ENCODE results near the gene SGCD.

Gene SGCD

DNA sequence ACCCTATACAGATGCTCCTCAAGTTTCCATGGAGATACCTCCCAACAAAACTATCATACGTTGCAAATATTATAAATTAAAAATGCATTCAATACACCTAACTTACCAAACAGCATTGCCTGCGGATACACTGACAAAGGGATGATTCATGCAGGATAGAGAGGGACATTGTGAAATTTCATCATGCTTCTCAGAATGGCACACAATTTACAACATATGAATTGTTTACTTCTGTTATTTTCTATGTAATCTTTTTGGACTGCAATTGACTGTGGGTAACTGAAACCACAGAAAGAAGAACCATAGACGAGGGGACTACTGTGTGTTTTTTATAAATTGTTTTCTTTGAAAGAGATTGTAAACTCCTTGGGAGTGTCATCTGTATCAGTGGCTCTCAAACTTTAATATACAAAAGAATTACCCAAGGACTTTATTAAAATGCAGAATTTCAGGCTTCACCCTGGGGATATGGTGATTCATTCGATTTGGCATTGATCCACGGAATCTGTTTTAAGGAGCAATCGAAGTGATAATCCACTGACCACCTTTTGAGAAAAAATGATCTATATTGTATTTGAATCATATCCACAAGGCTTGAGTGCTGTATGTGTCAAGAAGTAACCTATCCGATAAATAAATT, 146.4 kb downstream of the SGCD start:
- TF ChIP-seq POLR2AphosphoS5 (IDR thresholded peaks at IDR 0.05; ENCODE audit: low read depth, low read length) = no peak
- TF ChIP-seq SIN3A (IDR thresholded peaks at IDR 0.05; ENCODE audit: borderline replicate concordance, insufficient read depth, low read length) = no peak
- no peak for TF ChIP-seq FOXP2 (optimal IDR thresholded peaks at IDR 0.05; ENCODE audit: borderline replicate concordance, extremely low read depth, extremely low read length, insufficient read depth)

DNA sequence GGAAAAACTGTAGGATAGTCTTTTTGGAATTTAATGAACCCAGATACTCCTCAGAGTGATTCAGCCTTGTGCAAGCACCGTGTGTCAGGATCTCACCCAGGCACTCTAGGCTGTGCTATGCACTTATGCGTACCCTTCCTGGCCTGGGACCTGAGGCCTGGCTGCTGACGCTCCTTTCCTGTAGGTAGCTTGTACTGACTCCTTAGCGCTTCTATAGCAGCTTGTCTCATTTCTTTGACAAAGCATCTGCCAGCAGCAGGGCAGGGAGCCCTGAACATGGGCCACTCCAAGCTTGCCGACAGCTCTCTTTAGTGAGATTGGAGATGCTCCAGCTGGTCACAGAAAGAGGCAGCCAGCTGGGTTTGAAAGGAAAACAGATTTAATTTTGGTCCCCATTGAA, 147.3 kb downstream of the SGCD start:
- TF ChIP-seq SIN3A (IDR thresholded peaks at IDR 0.05; ENCODE audit: borderline replicate concordance, insufficient read depth, low read length) (no peak), TAF1 (IDR thresholded peaks at IDR 0.05; ENCODE audit: borderline replicate concordance, insufficient read depth, low read length) (no peak), FOXP2 (optimal IDR thresholded peaks at IDR 0.05; ENCODE audit: borderline replicate concordance, extremely low read depth, extremely low read length, insufficient read depth) (no peak), POLR2AphosphoS5 (IDR thresholded peaks at IDR 0.05; ENCODE audit: low read depth, low read length) (no peak)
- TF ChIP-seq, protein P1, sequence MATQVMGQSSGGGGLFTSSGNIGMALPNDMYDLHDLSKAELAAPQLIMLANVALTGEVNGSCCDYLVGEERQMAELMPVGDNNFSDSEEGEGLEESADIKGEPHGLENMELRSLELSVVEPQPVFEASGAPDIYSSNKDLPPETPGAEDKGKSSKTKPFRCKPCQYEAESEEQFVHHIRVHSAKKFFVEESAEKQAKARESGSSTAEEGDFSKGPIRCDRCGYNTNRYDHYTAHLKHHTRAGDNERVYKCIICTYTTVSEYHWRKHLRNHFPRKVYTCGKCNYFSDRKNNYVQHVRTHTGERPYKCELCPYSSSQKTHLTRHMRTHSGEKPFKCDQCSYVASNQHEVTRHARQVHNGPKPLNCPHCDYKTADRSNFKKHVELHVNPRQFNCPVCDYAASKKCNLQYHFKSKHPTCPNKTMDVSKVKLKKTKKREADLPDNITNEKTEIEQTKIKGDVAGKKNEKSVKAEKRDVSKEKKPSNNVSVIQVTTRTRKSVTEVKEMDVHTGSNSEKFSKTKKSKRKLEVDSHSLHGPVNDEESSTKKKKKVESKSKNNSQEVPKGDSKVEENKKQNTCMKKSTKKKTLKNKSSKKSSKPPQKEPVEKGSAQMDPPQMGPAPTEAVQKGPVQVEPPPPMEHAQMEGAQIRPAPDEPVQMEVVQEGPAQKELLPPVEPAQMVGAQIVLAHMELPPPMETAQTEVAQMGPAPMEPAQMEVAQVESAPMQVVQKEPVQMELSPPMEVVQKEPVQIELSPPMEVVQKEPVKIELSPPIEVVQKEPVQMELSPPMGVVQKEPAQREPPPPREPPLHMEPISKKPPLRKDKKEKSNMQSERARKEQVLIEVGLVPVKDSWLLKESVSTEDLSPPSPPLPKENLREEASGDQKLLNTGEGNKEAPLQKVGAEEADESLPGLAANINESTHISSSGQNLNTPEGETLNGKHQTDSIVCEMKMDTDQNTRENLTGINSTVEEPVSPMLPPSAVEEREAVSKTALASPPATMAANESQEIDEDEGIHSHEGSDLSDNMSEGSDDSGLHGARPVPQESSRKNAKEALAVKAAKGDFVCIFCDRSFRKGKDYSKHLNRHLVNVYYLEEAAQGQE (IDR thresholded peaks at IDR 0.05; ENCODE audit: insufficient read depth in 1 of 2, low read depth in 2 of 2, low read length in 2 of 2) = no peak

DNA sequence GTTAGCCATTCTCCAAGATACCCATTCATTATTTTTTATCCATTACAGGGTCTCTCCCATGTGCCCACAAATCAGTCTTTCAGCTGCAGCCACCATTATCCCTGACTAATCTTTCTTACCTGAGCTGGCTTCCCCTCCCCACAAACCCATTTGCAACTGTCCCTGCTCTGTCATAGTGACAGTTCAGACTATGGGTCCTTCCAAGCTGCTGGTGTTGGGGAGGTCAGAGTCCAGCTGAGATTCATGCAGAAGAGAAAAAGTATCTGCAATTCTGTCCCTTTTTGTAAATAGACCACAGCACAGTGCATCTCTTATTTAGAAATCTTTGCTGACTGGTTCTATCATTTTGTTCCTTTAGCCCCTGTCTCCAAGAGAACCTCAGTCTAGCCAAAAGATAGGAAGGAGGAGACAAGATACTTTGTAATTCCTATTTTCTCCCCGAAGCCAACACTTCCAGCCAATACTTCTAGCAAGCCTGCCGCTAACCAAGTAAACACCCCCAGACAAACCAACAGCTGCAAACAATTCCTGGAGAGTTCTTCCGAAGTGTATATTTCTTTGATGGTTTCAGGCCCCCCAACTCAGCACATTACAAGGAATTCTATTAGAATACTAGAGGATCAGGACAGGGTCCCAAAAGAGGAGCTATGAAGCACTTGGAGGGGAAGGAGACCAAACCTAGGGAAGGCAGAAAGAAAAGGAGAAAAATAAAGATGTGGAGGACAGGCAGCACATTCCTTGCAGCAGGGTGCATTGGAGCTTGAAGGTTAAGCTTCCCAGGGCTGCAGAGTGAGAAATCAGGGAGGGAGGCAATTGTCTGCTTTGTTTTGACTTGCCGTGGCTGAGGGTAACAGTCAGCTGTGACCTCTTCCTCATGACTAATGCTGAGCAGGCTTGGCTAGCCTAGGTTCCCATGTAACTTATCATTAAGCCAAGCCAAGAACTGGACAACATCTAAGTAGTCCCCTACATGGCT, 148.5 kb downstream of the SGCD start:
- TF ChIP-seq POLR2AphosphoS5 (IDR thresholded peaks at IDR 0.05; ENCODE audit: low read depth, low read length) (no peak), TAF1 (IDR thresholded peaks at IDR 0.05; ENCODE audit: borderline replicate concordance, insufficient read depth, low read length) (no peak), FOXP2 (optimal IDR thresholded peaks at IDR 0.05; ENCODE audit: borderline replicate concordance, extremely low read depth, extremely low read length, insufficient read depth) (peak; percentile 17), SIN3A (IDR thresholded peaks at IDR 0.05; ENCODE audit: borderline replicate concordance, insufficient read depth, low read length) (peak; percentile 97; the same call in 1 of the 2 replicates)
- TF ChIP-seq, protein P1 (IDR thresholded peaks at IDR 0.05; ENCODE audit: insufficient read depth in 1 of 2, low read depth in 2 of 2, low read length in 2 of 2) = peak in 1 of 2 experiments; percentile 57; a peak in 1 of 4 replicates

DNA sequence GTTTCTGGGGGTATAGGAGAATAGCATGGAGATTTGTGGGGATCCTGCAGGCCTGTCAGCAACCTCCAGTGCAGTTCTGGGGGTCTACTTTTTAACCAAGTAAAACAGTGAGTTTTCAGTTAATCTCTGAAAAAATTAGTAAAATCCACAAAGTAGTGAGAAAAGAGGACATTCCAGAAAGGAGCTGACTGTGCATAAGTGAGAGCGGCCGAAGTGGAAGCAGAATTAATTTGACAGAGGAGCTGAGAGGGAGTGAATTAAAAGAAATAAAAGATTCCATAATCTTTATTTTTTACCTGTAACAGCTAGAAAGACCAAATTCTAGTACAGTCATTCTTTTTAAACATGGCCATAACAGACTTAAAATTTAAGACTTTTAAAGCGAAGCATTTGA, 149.2 kb downstream of the SGCD start:
- TF ChIP-seq FOXP2 (optimal IDR thresholded peaks at IDR 0.05; ENCODE audit: borderline replicate concordance, extremely low read depth, extremely low read length, insufficient read depth) (no peak), SIN3A (IDR thresholded peaks at IDR 0.05; ENCODE audit: borderline replicate concordance, insufficient read depth, low read length) (no peak), POLR2AphosphoS5 (IDR thresholded peaks at IDR 0.05; ENCODE audit: low read depth, low read length) (no peak), TAF1 (IDR thresholded peaks at IDR 0.05; ENCODE audit: borderline replicate concordance, insufficient read depth, low read length) (no peak)
- TF ChIP-seq, protein P1 (IDR thresholded peaks at IDR 0.05; ENCODE audit: insufficient read depth in 1 of 2, low read depth in 2 of 2, low read length in 2 of 2) = no peak

DNA sequence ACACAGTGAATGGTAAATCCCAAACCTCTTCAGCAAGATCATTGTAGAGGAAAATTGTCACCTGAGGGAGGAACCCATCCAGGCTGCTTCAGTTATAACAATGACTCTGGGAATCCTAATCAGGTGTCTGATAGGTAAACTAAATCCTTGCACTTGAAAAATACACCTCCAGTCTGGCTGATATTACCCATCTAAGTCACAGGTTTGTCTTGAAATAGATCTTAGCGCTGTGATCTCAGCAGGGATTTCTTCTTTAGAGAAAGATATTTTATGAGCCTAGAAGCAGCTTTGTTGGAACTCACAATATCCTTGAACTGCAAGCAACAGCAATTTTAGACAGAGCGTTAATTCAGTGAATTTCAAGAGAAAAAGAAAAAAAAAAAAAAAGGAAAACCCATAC, 149.7 kb downstream of the SGCD start:
- TF ChIP-seq, protein P1 (IDR thresholded peaks at IDR 0.05; ENCODE audit: insufficient read depth in 1 of 2, low read depth in 2 of 2, low read length in 2 of 2) = no peak
- TF ChIP-seq FOXP2 (optimal IDR thresholded peaks at IDR 0.05; ENCODE audit: borderline replicate concordance, extremely low read depth, extremely low read length, insufficient read depth) = no peak
- no peak for TF ChIP-seq SIN3A (IDR thresholded peaks at IDR 0.05; ENCODE audit: borderline replicate concordance, insufficient read depth, low read length)
- no peak for TF ChIP-seq POLR2AphosphoS5 (IDR thresholded peaks at IDR 0.05; ENCODE audit: low read depth, low read length)
- TF ChIP-seq TAF1 (IDR thresholded peaks at IDR 0.05; ENCODE audit: borderline replicate concordance, insufficient read depth, low read length) = no peak
